HG02970 (cell line): ENCODE data around the gene ESAM.

Experiments used
- ATAC-seq: cut with Tn5 transposase; IDR thresholded peaks from one replicate; pipeline ENCODE4 v1.9.1; 2021; ENCODE audit warnings: mild to moderate bottlenecking, moderate library complexity, moderate number of reproducible peaks; ENCODE audit not compliant: unreplicated experiment, low FRiP score

ESAM gene

GRCh38 chr11:124737638-124738305 is 24.3 kb downstream of the ESAM start:
- ATAC-seq: no peak

- ATAC-seq: no peak
These were observed 25.4 kb downstream of the ESAM start for GRCh38 chr11:124736736-124737135.

GRCh38 chr11:124732230-124732629 is 29.9 kb downstream of the ESAM start:
- ATAC-seq: no peak

GRCh38 chr11:124729571-124729970 is 32.5 kb downstream of the ESAM start:
- no peak for ATAC-seq

- no peak for ATAC-seq
These were observed 34.0 kb downstream of the ESAM start for GRCh38 chr11:124728134-124728533.

GRCh38 chr11:124727474-124727873 is 34.6 kb downstream of the ESAM start:
- no peak for ATAC-seq

GRCh38 chr11:124725719-124726105 is 36.4 kb downstream of the ESAM start:
- ATAC-seq: no peak

GRCh38 chr11:124724979-124725718 is 36.9 kb downstream of the ESAM start:
- peak; percentile 76 for ATAC-seq

- ATAC-seq: no peak
These were observed 39.9 kb downstream of the ESAM start for GRCh38 chr11:124722176-124722575.

- ATAC-seq: no peak
These were observed 42.6 kb downstream of the ESAM start for GRCh38 chr11:124719534-124719933.

- no peak for ATAC-seq
These were observed 43.3 kb downstream of the ESAM start for GRCh38 chr11:124718801-124719200.

- ATAC-seq: no peak
These were observed 44.1 kb downstream of the ESAM start for GRCh38 chr11:124717786-124718651.

GRCh38 chr11:124717421-124717785 is 44.7 kb downstream of the ESAM start:
- no peak for ATAC-seq

- no peak for ATAC-seq
These were observed 45.5 kb downstream of the ESAM start for GRCh38 chr11:124716591-124716990.

GRCh38 chr11:124712392-124712791 is 49.7 kb downstream of the ESAM start:
- no peak for ATAC-seq

GRCh38 chr11:124707829-124708228 is 54.3 kb downstream of the ESAM start:
- ATAC-seq: no peak
